SKM-1 treated with dmso at 0.1 percent for 144 hours (cell line): ENCODE data around the gene PSMG1.
A peak's percentile ranks its signal among the peaks of the same experiment; 100 is the strongest.

Experiments
- DNase-seq: peaks from one replicate; lab custom pipeline; 2025; ENCODE audit not compliant: unreplicated experiment; lab: John Stamatoyannopoulos, UW

The PSMG1 gene

DNA sequence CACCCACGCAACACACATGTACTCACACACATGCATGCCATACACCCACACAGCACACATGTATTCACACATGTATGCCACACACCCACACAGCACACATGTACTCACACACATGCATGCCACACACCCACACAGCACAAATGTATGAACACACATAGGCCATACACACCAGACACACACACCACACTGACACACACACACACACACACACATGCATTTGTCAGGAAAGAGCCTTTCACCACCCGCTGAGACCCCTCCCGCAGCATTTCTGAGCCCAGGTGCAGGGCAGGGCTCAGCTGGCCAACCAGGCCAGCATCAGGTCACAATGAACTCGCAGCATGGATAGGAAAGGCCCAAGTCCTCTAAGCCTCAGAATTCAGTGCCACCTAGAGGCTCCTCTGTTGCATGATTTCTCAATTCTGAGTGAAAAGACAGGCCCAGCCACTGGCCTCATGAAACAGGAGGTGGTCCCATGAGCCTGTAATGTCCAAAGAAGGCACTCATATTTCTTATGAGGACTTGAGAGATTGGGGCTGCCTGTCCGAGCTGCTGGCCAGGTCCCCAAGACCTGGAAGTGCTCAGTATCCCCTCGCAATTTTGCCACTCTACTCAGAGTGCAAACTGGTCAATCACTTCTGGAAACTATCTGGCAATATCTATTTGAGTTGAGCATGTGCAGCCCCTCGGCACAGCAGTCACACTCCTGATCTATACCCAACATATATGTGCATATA is 57.3 kb downstream of the PSMG1 start:
- peak; percentile 71 for DNase-seq
